ENCODE measurements around the gene ADA.

GRCh38 chr20:44584162-44584561, 67.3 kb downstream of the ADA start:
- no peak for TF ChIP-seq ZNF565 (CRISPR knock-in tag; conservative IDR thresholded peaks at IDR 0.05; ENCODE audit: low read depth)
- no peak for TF ChIP-seq PATZ1 (CRISPR knock-in tag; IDR thresholded peaks at IDR 0.05; ENCODE audit: borderline replicate concordance)
- TF ChIP-seq ZFP30 (CRISPR knock-in tag; IDR thresholded peaks at IDR 0.05): no peak
- TF ChIP-seq ISL1 (CRISPR knock-in tag; IDR thresholded peaks at IDR 0.05): no peak
- no peak for TF ChIP-seq CREB5 (CRISPR knock-in tag; IDR thresholded peaks at IDR 0.05; ENCODE audit: low read depth)
- no peak for TF ChIP-seq SNAI2 (CRISPR knock-in tag; IDR thresholded peaks at IDR 0.05)
- no peak for TF ChIP-seq GLIS3 (CRISPR knock-in tag; IDR thresholded peaks at IDR 0.05)
- TF ChIP-seq POU6F1 (CRISPR knock-in tag; IDR thresholded peaks at IDR 0.05; ENCODE audit: borderline replicate concordance, low read depth): no peak
- no peak for TF ChIP-seq ESRRG (CRISPR knock-in tag; IDR thresholded peaks at IDR 0.05)

All from SK-N-SH treated with all-trans-retinoic acid at 6 μM for 48 hours (cell line).